NCI-H146 treated with DMSO at 0.1 percent for 48 hours (cell line): ENCODE measurements around the gene CROT.

Experiments
- DNase-seq: peaks from one replicate; lab custom pipeline; 2025; ENCODE audit not compliant: unreplicated experiment; lab: John Stamatoyannopoulos, UW

Gene CROT

DNA sequence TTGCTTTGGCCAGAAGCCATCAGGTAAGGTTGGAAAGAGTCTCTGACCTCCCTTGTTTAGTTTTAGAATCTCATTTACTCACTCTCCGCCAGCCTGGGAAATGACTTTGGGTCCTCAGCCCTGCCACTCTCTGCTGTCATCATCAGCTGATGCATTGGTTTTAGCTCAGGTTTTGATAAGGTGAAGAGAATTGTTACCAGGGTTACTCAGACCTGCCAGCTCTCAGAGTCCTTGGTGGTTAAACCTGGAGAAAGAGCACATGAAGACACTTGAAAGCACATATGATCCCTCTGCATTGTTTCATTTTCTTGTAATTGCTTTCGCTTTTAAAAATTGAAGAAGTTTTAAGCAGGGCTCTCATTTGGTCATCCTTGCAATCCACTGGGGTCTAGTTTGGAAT, 4.0 kb upstream of the CROT start:
- no peak for DNase-seq

DNA sequence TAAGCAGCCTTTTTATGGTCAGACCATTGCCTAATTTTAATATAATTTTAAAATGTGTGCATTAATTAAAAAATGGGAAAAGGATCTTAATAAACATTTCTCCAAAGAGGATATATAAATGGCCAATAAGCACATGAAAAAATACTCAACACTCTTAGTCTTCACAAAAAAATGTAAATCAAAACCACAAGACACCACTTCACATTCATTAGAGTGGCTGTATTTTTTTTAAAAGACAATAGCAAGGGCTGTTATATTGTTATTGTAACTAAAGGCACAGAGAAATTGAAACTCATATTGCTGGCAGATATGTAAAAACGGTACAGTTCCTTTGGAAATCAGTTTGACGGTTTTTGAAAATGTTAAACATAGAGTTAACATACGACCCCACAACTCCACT, 3.2 kb upstream of the CROT start:
- no peak for DNase-seq

DNA sequence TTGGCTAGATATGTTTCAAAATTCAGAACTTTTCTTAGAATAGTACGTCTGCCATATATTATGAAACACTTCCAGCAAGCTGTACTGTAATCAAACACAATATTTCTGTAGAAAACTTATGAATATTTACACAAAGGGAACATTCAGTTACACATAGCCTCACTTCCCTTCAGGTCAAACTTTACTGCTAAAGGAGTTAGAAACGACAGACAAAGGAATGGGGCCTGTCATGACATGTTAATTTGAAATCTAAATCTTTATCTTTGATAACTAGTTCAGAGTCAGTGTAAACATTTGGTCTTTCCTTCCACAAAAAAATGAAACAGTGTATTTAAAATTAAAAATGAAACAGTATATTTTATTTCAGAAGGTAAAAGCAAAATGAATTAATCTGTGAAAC, 1.0 kb upstream of the CROT start:
- no peak for DNase-seq

GRCh38 chr7:87345962-87346371, 503 bp downstream of the CROT start:
- no peak for DNase-seq

- DNase-seq, result no peak
Measured at GRCh38 chr7:87347207-87347606, 1.7 kb downstream of the CROT start.

- DNase-seq, result no peak
Measured at GRCh38 chr7:87347664-87348063, 2.2 kb downstream of the CROT start.

DNA sequence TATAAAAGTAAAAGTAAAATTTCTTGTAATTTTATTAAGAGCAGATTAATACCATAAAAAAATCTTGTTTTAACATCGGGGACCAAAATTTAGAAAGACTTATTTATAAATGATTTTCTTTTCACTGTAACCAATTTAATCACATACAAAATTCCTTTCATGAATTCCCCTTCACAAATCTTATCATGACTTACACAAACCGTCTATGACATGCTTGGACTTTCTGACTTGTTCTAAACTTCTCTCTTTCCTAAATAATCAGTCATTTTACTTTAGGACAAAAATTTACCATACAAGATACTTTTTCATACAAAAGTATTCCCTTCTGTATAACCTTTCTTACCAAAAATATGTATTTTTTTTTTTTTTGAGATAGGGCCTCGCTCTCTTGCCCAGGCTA, 9.3 kb downstream of the CROT start:
- no peak for DNase-seq

DNA sequence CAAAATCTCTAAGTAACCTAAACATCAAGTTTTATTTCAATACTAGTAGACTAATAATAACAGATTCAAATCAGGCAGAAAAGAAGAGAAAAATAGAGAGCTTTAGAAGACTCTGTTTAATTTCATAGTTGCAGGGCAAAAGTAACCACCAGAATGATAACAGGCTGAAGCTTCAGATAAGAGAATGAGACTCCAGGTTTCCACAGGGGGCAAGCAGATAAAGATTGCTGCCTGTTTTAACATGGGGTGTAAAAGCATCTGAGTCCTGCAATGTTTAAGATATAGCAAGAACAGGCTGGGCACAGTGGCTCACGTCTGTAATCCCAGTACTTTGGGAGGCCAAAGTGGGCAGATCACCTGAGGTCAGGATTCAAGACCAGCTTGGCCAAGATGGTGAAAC, 11.0 kb downstream of the CROT start:
- no peak for DNase-seq

DNA sequence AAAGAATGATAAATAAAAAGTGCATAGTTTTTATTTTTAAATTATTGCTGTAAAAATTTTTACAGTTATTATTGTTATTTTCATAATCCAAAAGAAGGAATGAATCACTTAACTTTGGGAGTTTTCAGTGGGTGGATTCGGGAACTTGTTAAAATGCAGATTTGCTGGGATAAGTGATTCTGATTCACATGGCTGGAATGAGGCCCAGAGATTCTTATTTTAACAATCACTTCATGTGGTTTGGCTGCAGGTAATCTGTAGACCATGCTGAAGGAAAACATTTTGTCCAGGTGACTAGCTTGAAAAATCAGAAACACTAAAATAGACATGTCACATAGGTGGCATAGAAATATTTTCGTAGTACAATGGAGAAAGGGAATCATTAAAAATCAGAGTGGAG, 13.9 kb downstream of the CROT start:
- no peak for DNase-seq

GRCh38 chr7:87361320-87361719, 15.9 kb downstream of the CROT start:
- DNase-seq, result no peak

GRCh38 chr7:87363342-87363741, 17.9 kb downstream of the CROT start:
- no peak for DNase-seq

- DNase-seq, result no peak
Measured at GRCh38 chr7:87364246-87364645, 18.8 kb downstream of the CROT start.

- DNase-seq, result no peak
Measured at GRCh38 chr7:87369216-87369615, 23.8 kb downstream of the CROT start.

DNA sequence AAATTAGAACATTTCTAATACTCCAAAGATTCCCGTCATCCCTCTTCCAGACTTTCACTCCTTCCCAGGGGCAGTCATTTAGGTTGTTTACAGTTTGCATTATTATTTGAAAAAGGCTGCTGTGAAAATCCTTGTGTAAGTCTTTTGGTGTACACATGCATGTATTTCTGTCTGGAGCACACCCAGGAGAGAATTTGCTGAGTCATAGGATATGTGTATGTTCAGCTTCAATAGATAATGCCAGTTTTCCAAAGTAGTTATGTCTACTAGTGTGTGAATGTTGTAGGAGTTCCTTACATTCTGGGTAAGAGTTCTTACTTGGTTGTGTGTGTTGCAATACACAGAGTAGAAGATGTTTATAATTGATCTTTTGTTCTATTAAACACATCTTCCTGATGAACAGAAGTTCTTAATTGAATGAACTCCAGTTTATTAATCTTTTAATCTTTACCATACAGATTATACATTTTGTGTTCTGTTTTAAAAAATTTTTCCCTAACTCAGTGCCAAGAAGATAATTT, 25.3 kb downstream of the CROT start:
- no peak for DNase-seq

DNA sequence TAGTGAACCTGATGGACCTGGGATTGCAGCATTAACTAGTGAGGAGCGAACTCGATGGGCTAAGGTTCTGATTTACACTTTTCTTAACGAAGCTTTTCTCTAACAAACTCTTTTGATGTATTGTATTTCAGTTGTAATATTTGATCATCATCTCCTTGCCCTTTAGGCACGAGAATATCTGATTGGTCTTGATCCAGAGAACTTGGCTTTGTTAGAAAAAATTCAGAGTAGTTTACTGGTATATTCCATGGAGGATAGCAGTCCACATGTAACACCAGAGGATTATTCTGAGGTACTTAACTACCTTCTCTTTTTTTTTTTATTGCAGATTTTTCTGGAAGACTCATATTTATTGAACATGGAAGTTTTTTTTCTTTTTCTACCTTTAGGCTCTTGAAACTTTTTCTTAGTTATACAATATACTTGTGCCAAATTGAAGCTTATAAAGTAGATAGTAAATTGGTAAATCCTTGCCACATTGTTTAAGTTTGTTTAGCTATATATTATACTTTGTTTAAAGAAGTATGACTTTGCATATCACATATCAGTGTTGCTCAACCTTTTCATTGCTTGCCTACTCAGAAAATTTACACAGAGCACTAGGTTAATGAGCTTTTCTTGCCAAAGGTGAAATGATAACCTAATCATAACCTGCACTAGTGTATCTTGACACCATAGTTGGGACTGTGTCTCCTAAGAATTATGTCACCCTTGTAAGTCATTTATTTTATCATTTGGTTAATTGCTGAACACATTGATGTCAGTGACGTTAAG, 30.4 kb downstream of the CROT start:
- no peak for DNase-seq

- DNase-seq, result no peak
Measured at GRCh38 chr7:87380905-87381304, 35.4 kb downstream of the CROT start.

DNA sequence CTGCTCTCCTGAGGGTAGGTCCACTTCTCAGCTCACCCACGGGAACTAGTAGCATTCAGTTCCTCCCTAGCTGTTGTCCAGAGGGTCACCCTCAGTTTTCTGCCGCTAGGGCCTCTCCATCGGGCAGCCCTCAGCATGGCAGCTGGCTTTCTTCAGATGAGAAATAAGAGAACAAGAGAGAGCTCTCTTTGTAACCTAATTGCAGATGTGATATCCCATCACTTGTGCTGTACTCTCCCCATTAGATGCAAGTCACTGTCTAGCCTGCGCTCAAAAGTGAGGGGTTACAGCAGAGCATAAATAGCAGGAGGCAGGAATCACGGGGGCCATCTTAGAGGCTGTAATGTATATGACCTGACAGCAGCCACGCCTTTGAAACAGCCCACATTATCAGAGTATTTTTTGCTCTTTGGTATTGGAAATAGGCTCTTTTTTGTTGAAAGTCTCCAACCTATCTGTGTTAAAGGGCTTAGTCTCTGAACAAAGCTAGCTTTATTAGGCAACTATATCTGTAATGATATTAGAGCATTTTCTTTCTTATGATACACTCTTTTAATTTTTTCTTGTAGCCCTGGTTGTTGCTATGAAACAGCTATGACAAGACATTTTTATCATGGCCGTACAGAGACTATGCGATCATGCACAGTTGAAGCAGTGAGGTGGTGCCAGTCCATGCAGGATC, 45.7 kb downstream of the CROT start:
- DNase-seq, result no peak

DNA sequence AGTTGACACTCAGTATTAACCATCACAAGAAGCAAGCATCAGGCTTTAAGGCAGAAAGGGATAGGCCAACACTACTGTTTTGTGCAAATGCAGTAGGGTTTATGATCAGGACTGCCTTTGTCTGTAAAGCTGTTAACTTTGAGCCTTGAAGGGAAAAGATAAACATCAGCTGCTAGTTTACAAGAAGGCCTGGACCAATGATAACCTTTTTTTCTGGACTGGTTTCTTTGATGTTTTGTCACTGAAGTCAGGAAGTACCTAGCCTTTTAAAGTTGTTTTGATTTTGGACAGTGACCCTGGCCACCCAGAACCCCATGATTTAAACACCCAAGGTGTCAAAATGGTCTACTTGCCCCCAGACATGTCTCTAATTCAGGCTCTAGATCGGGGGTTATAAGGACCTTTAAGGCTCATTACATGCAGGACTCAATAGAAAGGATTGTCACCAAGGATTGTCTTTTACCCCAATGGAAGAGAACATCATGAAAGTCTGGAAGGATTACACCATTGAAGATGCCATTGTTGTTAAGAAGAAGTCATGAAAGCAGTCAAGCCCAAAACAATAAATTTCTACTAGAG, 50.1 kb downstream of the CROT start:
- DNase-seq, result no peak

DNA sequence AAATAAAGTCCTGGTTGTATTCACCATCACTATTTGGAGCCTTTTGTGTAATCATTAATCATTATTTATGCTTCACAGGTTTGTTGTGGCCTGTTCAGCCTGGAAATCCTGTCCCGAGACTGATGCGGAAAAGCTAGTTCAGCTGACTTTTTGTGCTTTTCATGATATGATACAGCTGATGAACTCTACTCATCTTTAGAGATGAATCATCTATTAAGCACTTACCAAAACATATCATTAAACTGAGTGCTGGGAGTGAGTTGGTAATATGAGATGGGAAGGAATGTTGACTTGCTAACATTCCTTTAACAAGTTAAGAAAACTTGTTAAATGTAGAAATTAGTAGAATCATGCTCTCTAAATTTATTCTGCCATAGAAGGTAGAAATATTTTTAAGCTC, 53.0 kb downstream of the CROT start:
- no peak for DNase-seq

- DNase-seq, result no peak
Measured at GRCh38 chr7:87404674-87405073, 59.2 kb downstream of the CROT start.

DNA sequence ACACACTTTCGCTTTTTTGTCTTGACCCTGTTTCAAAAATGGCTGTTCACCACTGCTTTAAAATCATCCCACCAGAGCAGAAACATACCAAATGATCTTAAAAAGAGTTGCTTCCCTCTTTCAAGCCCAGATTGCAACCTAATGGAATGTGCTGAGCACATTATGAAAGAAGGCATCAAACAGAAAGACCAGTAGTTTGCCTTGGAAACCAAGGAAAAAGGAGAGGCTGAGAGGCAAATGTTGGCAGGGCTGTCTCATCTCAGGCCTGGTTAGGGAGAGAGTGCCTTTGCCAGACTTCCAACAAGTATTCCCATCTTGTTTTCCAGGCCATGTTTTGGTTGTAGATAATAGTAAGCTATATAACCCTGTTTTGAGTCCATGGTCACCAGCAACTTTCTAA, 65.7 kb downstream of the CROT start:
- no peak for DNase-seq

DNA sequence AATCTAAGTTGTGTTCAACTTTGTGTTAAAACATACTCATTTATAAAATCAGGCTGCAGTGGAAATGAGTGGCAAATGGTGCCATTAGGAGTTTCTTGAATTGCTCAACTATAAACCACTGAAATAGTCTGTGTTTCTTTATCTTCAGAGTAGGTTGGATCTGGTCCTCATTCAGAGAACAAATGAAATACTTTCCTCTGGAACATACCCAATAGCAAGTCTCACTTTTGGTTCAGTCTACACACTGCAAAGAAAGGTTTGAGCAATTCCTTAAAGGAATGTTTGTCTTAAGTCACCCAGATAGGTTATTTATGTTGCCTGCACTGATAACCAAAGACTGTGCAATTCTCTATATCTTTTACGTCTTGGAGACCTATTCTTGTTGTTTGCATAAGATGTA, 67.6 kb downstream of the CROT start:
- no peak for DNase-seq
